GM23338 (cell line): ENCODE data around the gene TAOK1. TPM values are rescaled to one million over a fixed set of nuclear protein-coding genes. Genes with fewer than 3 reads are reported as not detected.

ENCODE experiments used
- ATAC-seq: fragments of 200-7000 bp; cut with Tn5 transposase; 3 replicates; pipeline ENCODE4 v1.9.1; 2020
- DNase-seq: peaks from one replicate; pipeline ENCODE4 v3.0.0-alpha.2; 2015; ENCODE audit warnings: low spot score
- H2AFZ ChIP-seq: fragments of 200-600 bp; sonication (generic); 2 replicates; pipeline ENCODE4 v1.8.0; 2016; ENCODE audit warnings: antibody characterized with exemption, mild to moderate bottlenecking, moderate library complexity
- H3F3A ChIP-seq: fragments of 200-600 bp; sonication (generic); replicated peaks from 2 replicates; pipeline ENCODE4 v1.8.0; 2017; ENCODE audit warnings: antibody characterized with exemption, mixed run types, low read depth
- H3K27ac ChIP-seq: fragments of 200-600 bp; sonication (generic); 2 replicates; pipeline ENCODE4 v1.6.1; 2016; ENCODE audit warnings: low read depth
- H3K27me3 ChIP-seq: fragments of 200-600 bp; sonication (generic); 2 replicates; pipeline ENCODE4 v1.8.0; 2016; ENCODE audit warnings: mild to moderate bottlenecking, mixed run types, moderate library complexity; ENCODE audit not compliant: insufficient read depth
- H3K36me3 ChIP-seq: fragments of 200-600 bp; sonication (generic); 2 replicates; pipeline ENCODE4 v1.8.0; 2016; ENCODE audit warnings: mild to moderate bottlenecking; ENCODE audit not compliant: insufficient read depth
- H3K4me1 ChIP-seq: fragments of 200-600 bp; sonication (generic); 2 replicates; pipeline ENCODE4 v1.8.0; 2016; ENCODE audit warnings: mild to moderate bottlenecking, moderate library complexity; ENCODE audit not compliant: insufficient read depth
- H3K4me2 ChIP-seq: fragments of 200-600 bp; sonication (generic); 2 replicates; pipeline ENCODE4 v1.7.1; 2017; ENCODE audit warnings: mixed run types
- H3K4me3 ChIP-seq: fragments of 200-600 bp; sonication (generic); 2 replicates; pipeline ENCODE4 v1.6.1; 2016; ENCODE audit warnings: mixed run types
- H3K79me2 ChIP-seq: fragments of 200-600 bp; sonication (generic); replicated peaks from 2 replicates; pipeline ENCODE4 v1.8.0; 2017; ENCODE audit warnings: mild to moderate bottlenecking; ENCODE audit not compliant: insufficient read depth
- H3K9me2 ChIP-seq: fragments of 200-600 bp; sonication (generic); 2 replicates; pipeline ENCODE4 v1.8.0; 2017; ENCODE audit not compliant: insufficient read depth
- H4K20me1 ChIP-seq: fragments of 200-600 bp; sonication (generic); replicated peaks from 2 replicates; pipeline ENCODE4 v1.8.0; 2017; ENCODE audit warnings: mild to moderate bottlenecking; ENCODE audit not compliant: insufficient read depth
- H3K27ac Mint-ChIP-seq: 2 replicates; pipeline ENCODE4 v1.8.0; 2020; ENCODE audit warnings: inconsistent platforms, mild to moderate bottlenecking, moderate library complexity, mixed read lengths
- H3K27me3 Mint-ChIP-seq: 3 replicates; pipeline ENCODE4 v1.8.0; 2022; ENCODE audit warnings: low read depth, mild to moderate bottlenecking, moderate library complexity, mixed read lengths, inconsistent platforms; ENCODE audit not compliant: insufficient read depth, poor library complexity
- H3K36me3 Mint-ChIP-seq: 3 replicates; pipeline ENCODE4 v1.8.0; 2021; ENCODE audit warnings: low read depth, mild to moderate bottlenecking, inconsistent platforms, moderate library complexity, mixed read lengths
- H3K4me1 Mint-ChIP-seq: 3 replicates; pipeline ENCODE4 v1.8.0; 2020; ENCODE audit warnings: mild to moderate bottlenecking, inconsistent platforms, mixed read lengths
- H3K4me3 Mint-ChIP-seq: 3 replicates; pipeline ENCODE4 v1.8.0; 2021; ENCODE audit warnings: moderate library complexity, mild to moderate bottlenecking, inconsistent platforms, mixed read lengths
- H3K9me3 Mint-ChIP-seq: 3 replicates; pipeline ENCODE4 v1.8.0; 2020; ENCODE audit warnings: moderate library complexity, mild to moderate bottlenecking, inconsistent platforms, mixed read lengths
- CREB1 ChIP-seq: fragments of 250-450 bp; sonication (Bioruptor Pico); IDR thresholded peaks from 2 replicates; pipeline ENCODE4 v1.5.0; 2020; ENCODE audit warnings: low read depth, mild to moderate bottlenecking, moderate library complexity
- EZH2phosphoT487 ChIP-seq: fragments of 200-600 bp; sonication (generic); IDR thresholded peaks from one replicate; pipeline ENCODE4 v1.8.1; 2018; ENCODE audit warnings: antibody characterized with exemption; ENCODE audit not compliant: unreplicated experiment
- NANOG ChIP-seq: IDR thresholded peaks from 2 replicates; pipeline ENCODE4 v1.6.1; 2016; ENCODE audit warnings: antibody characterized with exemption, borderline replicate concordance
- REST ChIP-seq: IDR thresholded peaks from one replicate; pipeline ENCODE4 v1.6.1; 2018; ENCODE audit warnings: antibody characterized with exemption; ENCODE audit not compliant: unreplicated experiment
- ZNF114 ChIP-seq: fragments of 250-450 bp; sonication (Bioruptor Pico); IDR thresholded peaks from 2 replicates; pipeline ENCODE4 v1.5.0; 2020; ENCODE audit warnings: mild to moderate bottlenecking, moderate library complexity
- ZNF462 ChIP-seq: fragments of 250-450 bp; sonication (Bioruptor Pico); IDR thresholded peaks from 2 replicates; pipeline ENCODE4 v1.5.0; 2020; ENCODE audit warnings: mild to moderate bottlenecking, moderate library complexity
- polyA plus RNA-seq: library from polyadenylated mRNA; unstranded; fragments of >200 nt; fragmentation: Nextera tagmentation; extraction: Ambion mirVana; gene quantifications from 2 replicates; pipeline ENCODE4 v1.2.1, GENCODE V29; 2016
- total RNA-seq: library from RNA; depleted of rRNA; stranded (reverse); fragments of >200 nt; shearing (Covaris generic); gene quantifications from 2 replicates; pipeline ENCODE4 v1.2.3, GENCODE V29; 2014

Gene TAOK1
- total and polyA plus RNA-seq, 2 experiments from 2014 or later, result 19.4 to 69.8 TPM

GRCh38 chr17:29434550-29434949 lies 44.4 kb downstream of the TAOK1 start (continued):
- no peak for TF ChIP-seq REST
- no peak for TF ChIP-seq ZNF114 (CRISPR knock-in tag)
- TF ChIP-seq ZNF462 (CRISPR knock-in tag), result no peak
- TF ChIP-seq EZH2phosphoT487, result no peak
- no peak for TF ChIP-seq NANOG
- TF ChIP-seq CREB1 (CRISPR knock-in tag), result no peak

- no peaks in the 10 kb centered on the region for H3K9me2 ChIP-seq
- Mint-ChIP-seq H3K4me1 (peaks cover 22% of the 10 kb centered on the region; the same call in 2 of the 3 replicates), H3K27ac (no peak overlapping the region), H3K9me3 (no peaks in the 10 kb centered on the region), H3K27me3 (peaks cover 5% of the 10 kb centered on the region), H3K4me3 (no peak overlapping the region), H3K36me3 (no peaks in the 10 kb centered on the region; the same call in 2 of the 3 replicates)
- no peaks in the 10 kb centered on the region for H3K27me3 ChIP-seq
- H3K27ac ChIP-seq, result no peak overlapping the region
- peaks cover 24% of the 10 kb centered on the region for H4K20me1 ChIP-seq
- H2AFZ ChIP-seq, result no peak overlapping the region
- H3K79me2 ChIP-seq, result peaks cover 100% of the 10 kb centered on the region
- H3F3A ChIP-seq, result no peaks in the 10 kb centered on the region
- no peak overlapping the region for H3K4me3 ChIP-seq
- no peak for DNase-seq
- H3K4me1 ChIP-seq, result peaks cover 6% of the 10 kb centered on the region
- no peak for ATAC-seq
- no peak overlapping the region for H3K4me2 ChIP-seq
- no peaks in the 10 kb centered on the region for H3K36me3 ChIP-seq
- no peak for TF ChIP-seq ZNF114 (CRISPR knock-in tag)
These were observed 52.3 kb downstream of the TAOK1 start for GRCh38 chr17:29442451-29442850.
